Measurements from ENCODE around the gene ANKRD1.
"Not testable (repeated sequence)": the region's sequence is repeated elsewhere in the genome, so short reads cannot be mapped to it uniquely, and the experiment has no call there.

Gene ANKRD1

DNA sequence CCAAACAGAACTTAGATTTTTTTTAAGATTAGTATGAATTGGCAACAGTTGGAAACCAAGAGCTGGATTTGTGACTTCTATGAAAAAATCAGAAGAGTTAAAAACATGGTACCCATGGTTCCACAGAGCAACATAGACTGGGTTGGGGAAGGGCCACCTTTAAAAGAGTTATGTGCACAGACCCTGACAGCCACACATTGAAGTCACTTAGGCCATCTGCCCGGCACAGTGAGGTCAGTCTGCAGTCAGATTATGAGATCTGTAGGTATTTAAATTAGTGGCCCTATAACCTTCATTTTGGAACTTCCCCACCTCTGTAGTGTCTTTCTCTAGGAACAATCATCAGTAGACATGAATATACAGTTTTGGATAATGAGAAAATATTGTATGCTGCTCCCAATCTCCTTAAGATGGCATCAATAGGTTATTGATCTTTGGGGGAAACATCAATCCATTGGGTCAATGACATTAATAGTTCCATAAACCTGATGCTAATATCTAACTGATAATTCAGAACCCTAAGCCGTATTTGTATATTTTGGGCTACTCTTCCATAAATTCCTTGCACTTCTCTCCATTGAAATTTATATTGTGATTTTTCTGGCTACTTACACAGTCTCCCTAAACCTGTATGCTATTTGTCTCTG is 7.0 kb downstream of the ANKRD1 start:
- H3K4me3 ChIP-seq (ENCODE audit: low read depth, low read length), result no peak overlapping the region

DNA sequence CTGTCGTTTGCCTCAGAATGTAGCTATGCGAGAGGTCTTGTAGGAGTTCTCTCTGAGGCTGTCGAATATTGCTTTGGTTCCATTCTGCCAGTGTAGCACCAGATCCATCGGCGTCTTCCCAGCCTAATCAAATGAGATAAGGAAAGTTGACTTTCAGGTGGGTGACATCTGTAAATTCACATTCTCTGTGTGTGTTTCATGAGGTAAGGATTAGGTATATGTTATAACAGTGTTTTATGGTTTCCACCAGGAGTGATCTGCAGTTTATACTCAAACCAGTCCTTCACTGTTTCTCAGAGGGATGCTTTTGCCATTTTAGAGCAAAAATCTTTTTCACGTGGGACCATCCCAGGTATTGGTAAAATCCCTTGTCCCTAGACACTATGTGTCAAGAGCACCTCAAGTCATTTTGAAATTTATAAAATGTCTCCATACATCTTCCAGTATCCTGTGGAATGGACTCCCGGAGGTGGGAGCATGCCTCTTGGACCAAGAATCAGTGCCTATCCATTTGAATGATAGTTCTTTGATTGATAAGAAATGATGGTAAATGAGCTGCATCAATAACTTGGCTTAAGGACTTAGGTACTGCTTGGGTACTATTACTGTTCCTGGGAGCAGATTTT is 7.9 kb downstream of the ANKRD1 start:
- H3K4me3 ChIP-seq (ENCODE audit: low read depth, low read length), result no peak overlapping the region

DNA sequence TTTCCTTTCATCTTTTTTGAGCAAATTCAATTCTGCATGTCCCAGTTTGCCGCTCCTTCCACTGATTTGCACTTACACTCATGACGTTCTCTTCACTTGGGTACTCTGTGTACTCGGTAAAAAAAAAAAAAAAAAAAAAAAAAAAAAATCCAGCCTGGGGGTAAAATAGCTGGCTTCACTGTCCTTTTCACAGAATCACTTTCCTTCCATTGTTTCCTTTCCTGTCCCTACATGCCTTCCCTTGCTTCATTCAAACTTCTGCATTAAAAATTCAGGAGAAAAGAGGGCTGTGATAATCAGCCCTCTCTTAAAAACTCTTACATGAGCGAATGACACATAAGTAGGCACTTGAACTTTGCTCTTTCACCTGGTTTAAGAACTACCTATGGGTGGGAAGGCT is 8.7 kb downstream of the ANKRD1 start:
- no peak overlapping the region for H3K4me3 ChIP-seq (ENCODE audit: low read depth, low read length)

DNA sequence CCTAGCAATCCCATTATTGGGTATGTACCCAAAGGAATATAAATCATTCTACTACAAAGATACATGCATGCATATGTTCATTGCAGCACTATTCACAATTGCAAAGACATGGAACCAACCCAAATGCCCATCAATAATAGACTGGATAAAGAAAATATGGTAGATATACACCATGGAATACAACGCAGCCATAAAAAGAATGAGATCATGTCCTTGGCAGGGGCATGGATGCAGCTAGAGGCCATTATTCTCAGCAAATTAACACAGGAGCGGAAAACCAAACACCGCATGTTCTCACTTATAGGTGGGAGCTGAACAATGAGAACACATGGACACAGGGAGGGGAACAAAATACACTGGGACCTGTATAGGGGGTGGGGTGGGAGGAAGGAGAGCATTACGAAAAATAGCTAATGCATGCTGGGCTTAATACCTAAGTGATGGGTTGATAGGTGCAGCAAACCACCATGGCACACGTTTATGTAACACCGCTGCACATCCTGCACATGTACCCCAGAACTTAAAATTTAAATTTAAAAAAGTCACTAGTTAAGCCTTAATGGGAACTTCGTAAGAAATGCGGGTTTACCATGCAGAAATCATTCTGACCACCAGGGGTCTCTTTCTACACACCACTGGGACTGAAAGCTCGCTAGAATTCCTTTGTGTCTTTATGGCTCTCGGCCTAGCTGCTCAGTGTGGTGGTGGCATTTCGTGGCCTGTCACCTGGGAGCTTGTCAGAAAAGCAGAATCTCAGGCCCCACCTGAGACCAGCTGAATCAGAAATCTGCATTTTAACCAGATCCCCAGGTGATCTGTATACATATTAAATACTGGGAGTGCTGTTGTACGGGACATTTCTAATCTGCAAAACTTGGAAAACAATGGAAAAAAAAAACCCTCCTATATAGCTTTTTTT is 9.5 kb downstream of the ANKRD1 start:
- no peak overlapping the region for H3K4me3 ChIP-seq (ENCODE audit: low read depth, low read length)

DNA sequence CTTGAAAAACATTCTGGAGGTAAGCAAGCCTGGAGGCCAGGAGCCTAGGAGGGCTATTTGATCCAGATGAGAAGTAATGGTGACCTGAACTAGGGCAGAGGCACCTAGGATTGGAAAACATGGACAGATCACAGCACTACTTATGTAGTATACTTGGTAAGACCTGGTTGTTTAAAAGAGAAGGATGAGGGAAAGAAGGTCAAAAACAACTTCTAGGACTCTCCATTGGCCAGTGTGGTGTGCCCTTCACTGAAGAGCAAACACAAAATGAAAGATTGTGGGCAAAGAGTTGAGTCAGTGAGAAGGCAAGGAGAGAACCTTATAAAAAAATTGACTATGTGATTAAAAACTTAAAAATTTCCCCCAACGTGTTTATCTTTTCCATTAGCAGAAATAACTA is 14.3 kb downstream of the ANKRD1 start:
- no peak overlapping the region for H3K4me3 ChIP-seq (ENCODE audit: low read depth, low read length)

DNA sequence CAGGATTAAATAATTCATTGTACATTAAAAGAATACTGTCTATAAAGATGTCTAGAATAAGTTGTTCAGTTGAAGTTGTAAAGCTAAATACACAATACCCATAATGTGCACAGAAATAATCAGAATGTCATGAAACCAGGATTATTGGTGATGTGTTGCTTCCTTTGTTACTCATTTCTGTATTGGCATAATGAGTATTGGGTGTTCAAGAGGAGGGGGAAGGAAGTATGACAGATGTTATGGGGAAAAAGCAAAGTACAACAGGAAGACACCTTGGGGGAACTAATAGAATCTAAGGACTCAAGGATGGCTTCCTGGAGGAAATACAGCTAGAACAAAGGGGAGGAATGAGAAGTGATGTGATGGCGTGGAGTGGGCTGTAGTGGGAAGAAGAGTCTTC is 15.0 kb downstream of the ANKRD1 start:
- no peak overlapping the region for H3K4me3 ChIP-seq (ENCODE audit: low read depth, low read length)

DNA sequence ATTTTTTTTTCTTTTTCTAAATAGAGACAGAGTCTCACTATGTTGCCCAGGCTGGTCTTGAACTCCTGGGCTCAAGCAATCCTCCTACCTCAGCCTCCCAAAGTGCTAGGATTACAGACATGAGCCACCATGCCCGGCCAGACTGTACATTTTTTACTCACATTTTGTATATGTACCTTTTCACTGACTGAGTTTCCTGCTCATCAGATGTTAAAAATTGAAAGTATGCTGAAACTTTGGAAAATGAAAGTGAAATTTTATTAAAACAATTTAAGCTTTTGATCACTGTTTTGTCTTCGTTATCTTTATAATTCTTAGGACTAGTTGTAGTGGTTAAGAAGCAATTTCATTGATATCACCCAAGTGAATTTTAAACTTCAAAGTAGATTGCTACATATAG is 24.0 kb downstream of the ANKRD1 start:
- not testable (repeated sequence) for H3K4me3 ChIP-seq (ENCODE audit: low read depth, low read length)

DNA sequence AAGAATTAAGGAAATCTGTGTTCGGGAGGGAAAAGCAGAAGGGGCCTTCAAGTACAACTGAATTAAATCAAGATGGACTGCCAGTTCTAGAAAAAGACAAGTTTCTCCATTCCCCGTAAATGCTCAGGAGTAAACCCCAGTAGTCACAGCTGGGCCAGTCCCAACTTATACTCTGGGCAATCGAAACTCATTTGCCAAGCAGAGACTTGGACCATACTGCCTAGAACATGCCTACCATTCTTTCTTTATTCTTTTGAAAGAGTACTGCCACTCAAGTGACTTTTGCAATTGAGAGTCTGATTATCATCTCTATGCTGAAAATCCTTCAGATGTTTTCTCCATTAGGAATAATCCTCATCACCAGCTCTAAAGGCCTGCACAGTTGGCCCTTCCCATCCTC is 27.7 kb downstream of the ANKRD1 start:
- no peak overlapping the region for H3K4me3 ChIP-seq (ENCODE audit: low read depth, low read length)

DNA sequence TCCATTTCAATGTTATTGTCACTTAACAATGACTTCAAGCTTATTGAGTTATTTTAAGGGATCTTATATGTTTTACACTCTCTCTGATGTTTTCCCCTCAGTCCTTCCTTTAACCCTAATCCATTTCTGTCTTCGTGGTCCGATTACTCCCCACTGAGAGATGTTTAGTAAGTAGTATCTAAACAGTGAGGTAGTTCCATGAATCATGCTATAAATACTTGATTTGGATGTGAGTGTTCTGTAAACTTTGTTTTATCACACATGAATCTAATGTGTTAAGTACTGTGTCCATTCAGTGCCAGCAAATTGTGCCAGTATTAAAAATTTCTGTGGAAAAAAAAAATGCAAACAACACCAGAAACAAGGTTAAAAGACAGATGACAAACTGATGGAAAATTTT is 30.5 kb downstream of the ANKRD1 start:
- no peak overlapping the region for H3K4me3 ChIP-seq (ENCODE audit: low read depth, low read length)

DNA sequence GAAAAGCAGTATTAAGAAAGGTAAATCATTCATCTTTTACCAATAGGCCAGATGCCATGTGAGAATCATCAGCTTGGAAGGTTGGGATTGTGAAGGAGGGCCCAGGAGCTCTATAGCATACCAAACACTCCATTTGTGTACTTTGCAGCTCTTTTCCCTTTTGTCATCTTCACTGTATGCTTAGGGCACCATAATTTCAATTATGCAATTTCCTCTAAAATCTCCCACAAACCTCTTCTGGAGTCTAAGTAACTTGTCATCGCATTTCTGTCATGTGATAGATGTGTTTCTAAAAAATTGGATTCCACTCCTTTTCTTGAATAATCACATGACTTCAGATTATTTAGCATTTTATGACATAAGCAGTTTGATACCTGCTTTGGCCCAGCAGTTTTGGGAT is 31.3 kb downstream of the ANKRD1 start:
- H3K4me3 ChIP-seq (ENCODE audit: low read depth, low read length), result no peak overlapping the region

DNA sequence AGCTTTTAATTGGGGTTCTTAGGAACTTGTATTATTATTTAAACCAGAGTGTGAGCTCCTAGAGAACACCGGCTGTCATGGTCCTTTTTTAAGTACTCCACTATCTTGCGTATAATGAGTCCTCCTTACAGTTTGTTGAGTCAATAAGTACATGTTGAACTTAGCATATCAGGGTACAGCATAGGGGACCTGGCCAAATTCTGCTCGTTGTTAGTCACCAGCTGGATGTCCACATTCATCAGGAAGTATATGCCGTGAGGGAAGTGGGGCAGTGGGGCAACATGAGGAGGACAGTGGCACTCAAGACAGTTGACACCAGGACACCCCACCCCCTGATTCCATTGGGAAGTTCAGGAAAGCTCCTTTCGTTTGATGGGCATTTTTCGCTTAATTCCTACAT is 32.5 kb downstream of the ANKRD1 start:
- H3K4me3 ChIP-seq (ENCODE audit: low read depth, low read length), result no peak overlapping the region

DNA sequence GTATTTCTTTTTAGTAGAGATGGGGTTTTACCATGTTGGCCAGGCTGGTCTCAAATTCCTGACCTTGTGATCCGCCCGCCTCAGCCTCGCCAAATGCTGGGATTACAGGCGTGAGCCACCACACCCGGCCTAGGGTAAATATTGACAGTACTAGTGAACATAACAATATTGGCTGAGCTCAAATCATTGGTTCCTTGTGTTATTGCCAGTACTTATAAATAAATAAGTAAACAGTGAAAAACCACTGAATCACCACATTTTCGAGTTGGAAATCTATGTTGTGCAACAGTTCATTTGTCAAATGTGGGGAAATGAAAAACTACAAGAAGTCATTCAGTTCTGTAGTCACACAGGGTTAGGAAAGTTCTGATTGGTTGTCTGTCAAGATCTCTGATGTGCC is 33.3 kb downstream of the ANKRD1 start:
- H3K4me3 ChIP-seq (ENCODE audit: low read depth, low read length), result no peak overlapping the region

DNA sequence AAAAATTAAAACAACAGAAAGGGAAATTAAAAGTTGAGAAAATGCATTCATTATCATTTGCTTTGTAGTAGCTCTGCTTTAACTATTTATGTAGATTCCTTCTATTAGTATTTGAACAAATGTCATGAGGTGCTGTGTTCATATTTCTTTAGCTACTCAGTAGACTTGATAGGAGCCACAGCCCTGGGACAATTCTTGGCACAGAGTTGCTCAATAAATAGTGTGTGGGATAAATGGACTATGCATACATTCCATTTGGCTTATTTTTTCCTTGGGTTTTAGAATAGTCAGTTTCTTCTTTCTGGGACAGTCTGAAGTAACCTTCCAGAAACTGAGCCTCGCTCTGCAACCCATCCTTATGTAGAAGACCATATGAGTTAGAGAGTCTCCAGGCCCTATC is 35.7 kb downstream of the ANKRD1 start:
- H3K4me3 ChIP-seq (ENCODE audit: low read depth, low read length), result no peak overlapping the region

DNA sequence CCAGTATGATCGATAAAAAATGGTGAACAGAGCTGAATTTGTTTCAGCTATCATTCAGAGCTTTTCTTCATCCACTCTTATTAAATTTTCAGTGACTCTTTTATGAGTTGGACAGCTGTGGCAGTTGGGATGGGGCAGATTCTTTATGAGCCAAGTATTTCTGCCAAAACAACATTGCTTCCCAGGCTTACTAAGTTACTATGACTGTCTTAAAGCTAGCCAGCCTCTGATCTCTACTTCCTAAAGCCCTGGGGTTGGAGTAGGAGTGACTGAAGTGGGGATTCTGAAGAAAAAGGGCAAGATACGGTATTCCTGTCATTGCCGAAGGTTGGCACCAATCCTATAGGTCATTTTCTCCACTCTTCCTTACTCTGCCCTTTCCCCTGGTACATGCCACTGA is 36.5 kb downstream of the ANKRD1 start:
- H3K4me3 ChIP-seq (ENCODE audit: low read depth, low read length), result no peak overlapping the region

DNA sequence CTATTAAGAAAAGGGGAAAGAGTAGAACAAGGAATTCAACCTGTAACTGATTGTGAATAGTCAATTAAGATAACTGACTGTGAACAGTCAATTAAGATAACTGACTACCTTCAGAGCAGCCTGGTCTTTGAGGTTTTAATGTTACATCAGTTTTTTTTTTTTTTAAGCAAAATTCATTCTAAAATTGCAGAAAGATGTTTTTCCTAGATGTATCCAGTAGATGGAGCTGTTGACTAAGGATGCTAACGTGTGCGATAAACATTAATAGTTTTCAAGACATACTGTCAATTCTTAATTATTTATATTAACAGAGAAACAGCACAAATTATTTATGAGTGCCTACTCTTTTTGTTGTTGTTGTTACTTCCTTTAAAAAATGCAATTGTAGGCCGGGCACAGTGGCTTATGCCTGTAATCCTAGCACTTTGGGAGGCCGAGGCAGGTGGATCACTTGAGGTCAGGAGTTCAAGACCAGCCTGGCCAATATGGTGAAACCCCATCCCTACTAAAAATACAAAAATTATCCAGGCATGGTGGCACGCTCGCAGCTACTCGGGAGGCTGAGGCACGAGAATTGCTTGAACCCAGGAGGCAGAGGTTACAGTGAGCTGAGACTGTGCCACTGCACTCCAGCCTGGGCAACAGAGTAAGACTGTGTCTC is 40.7 kb downstream of the ANKRD1 start:
- not testable (repeated sequence) for H3K4me3 ChIP-seq (ENCODE audit: low read depth, low read length)

DNA sequence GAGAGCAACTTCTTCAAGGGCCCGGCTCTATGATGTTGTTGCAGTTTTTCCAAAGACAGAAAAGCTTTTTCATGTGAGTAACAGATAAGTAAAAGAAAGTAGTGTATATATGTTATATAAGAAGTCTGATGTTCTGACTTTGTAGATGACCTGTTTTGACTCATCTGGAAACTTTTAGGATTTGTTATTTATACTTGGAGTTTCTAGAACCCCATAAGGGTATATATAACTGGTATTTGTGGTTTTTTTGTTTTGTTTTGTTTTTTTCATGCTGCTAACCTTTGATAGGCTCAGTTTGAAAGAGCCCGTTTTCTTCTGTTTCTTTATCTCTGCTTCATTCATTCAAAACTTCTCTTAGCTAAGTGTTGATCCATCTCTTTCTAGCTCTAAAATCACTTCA is 41.8 kb downstream of the ANKRD1 start:
- H3K4me3 ChIP-seq (ENCODE audit: low read depth, low read length), result no peak overlapping the region

DNA sequence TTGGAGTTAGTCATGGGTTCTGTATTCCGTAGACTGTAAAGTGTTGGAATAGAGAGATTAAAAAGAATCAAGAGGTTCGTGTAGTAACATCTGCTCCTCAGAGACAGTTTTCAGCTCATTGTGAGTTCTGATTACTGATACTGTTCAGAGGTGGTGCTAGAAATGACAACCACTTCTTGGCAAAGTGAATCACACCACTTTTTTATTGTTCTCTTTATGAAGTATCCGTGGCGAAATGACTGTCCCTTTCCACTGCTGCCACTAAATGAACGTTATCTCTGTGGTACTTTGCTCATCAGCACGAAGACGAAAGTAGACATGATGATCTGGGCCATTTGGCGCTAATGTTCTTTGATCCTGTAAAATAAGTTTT is 48.3 kb downstream of the ANKRD1 start:
- peak overlapping the region; percentile 92 for H3K4me3 ChIP-seq (ENCODE audit: low read depth, low read length)

DNA sequence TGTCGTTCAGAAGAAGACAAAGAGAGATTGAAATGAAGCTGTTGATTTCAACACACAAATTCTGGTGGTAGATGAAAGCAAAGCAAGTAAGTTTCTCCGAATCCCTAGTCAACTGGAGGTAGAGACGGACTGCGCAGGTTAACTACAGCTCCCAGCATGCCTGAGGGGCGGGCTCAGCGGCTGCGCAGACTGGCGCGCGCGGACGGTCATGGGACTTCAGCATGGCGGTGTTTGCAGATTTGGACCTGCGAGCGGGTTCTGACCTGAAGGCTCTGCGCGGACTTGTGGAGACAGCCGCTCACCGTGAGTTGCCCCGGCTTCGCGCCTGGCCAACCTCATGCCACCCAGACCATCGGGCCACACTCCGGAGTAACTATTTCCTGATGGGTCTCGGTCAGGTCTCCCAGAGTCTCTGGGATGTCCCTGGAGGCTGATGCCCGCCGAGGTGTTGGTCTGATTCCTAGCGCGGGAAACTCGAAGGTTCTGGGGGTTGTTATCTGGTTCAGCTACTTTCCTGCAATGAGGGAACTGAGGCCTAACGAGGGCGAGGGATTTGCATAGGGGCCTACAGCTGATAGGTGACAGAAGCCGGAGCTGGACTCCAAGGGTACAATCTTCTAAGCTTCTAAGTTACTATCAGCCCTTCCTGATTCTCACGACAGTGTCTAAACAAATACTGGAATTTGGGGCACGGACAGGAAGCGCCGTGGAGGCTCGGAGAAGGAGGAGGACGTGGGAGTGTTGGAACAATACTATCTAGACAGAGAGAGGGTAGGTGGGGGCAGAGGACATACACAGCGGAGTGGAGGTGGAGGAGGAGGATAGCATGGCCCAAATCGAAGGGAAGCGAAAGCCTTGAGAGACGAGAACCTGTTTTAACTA is 48.9 kb downstream of the ANKRD1 start, which contains the start of gene RPP30:
TSS of gene RPP30 (plus strand) at position 209 of the 882 bp plus-strand sequence. CDS start at position 222, 13 bp downstream.
- H3K4me3 ChIP-seq (ENCODE audit: low read depth, low read length), result peak within 1 kb of the TSS; percentile 92

DNA sequence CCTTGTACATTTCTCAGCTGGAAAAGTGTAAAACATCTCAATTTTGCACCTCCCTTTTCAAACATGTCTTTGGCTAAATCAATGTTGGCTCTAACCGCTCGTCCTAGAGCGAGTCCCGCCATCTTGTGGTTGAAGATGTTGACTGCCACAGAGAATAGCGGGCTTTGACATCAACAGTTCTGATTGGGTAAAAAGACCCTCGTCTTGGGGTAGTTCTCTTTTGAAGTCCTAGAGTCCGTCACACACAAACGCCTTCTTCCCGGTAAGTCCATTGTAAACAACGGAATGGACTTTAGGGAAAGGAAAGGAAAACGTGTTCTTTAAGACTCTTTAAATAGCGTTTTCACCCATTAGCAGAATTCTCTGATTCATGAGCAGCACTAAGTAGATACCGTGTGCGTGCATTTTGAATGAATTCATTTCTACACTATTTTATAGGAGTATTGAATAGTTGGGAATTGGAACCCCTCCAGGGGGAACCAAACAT is 49.6 kb downstream of the ANKRD1 start:
- peak overlapping the region; percentile 92 for H3K4me3 ChIP-seq (ENCODE audit: low read depth, low read length)

DNA sequence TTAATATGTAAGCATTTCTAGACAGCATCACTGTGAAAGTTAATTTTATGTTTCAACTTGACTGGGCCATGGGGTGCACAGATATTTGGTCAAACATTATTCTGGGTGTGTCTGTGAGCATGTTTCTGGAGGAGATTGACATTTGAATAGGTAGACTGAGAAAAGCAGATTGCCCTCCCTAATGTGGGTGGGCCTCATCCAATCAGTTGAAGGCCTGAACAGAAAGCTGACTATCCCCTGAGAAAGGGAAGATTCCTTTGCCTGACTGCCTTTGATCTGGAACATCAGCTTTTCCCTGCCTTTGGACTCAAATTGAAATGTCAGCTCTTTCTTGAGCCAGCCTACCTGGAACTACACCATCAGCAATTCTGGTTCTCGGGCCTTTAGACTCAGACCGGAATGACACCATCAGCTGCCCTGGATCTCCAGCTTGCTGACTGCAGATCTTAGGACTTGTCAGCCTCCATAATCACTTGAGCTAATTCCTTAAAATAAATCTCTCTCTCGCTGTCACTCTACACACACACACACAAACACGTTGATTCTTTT is 54.8 kb downstream of the ANKRD1 start:
- no peak overlapping the region for H3K4me3 ChIP-seq (ENCODE audit: low read depth, low read length)

Data from iPS-11a (cell line).